HL-60 (cell line): ENCODE measurements around the gene ANKRD31.

ENCODE experiments used
- CTCF ChIP-seq: IDR thresholded peaks from one replicate; pipeline ENCODE4 v1.5.1; 2011; ENCODE audit warnings: low read length, control low read depth, inconsistent platforms; ENCODE audit not compliant: insufficient read depth
- GABPA ChIP-seq: IDR thresholded peaks from 2 replicates; pipeline ENCODE4 v1.6.1; 2012; ENCODE audit warnings: low read depth
- POLR2AphosphoS5 ChIP-seq: IDR thresholded peaks from 2 replicates; pipeline ENCODE4 v1.6.1; 2012; ENCODE audit warnings: low read depth
- REST ChIP-seq: IDR thresholded peaks from 2 replicates; pipeline ENCODE4 v1.6.1; 2012; ENCODE audit warnings: low read depth; ENCODE audit not compliant: insufficient replicate concordance

- no peak for TF ChIP-seq POLR2AphosphoS5
- TF ChIP-seq REST, result no peak
- no peak for TF ChIP-seq CTCF
- TF ChIP-seq GABPA, result no peak
These were observed 155.2 kb downstream of the ANKRD31 start for GRCh38 chr5:75081510-75081909.
